HG03432 (cell line): ENCODE results near the gene ATP5F1B.
A peak's percentile ranks its signal among the peaks of the same experiment; 100 is the strongest.

Experiments
- ATAC-seq: cut with Tn5 transposase; IDR thresholded peaks from one replicate; pipeline ENCODE4 v1.9.1; 2021; ENCODE audit warnings: mild to moderate bottlenecking, moderate library complexity; ENCODE audit not compliant: unreplicated experiment

The ATP5F1B gene

GRCh38 chr12:56645717-56646446 is at the start of gene ATP5F1B:
Gene ATP5F1B (minus strand): TSS chr12:56645984. CDS start chr12:56645963, 21 bp downstream.
- peak; percentile 98 for ATAC-seq

- no peak for ATAC-seq
These were observed 48.4 kb upstream of the ATP5F1B start for GRCh38 chr12:56694161-56694560.

GRCh38 chr12:56688846-56689109 is 43.0 kb upstream of the ATP5F1B start:
- ATAC-seq, result no peak

- ATAC-seq, result peak; percentile 75
These were observed 42.5 kb upstream of the ATP5F1B start, which contains the start of gene PTGES3 for GRCh38 chr12:56688129-56688845. Gene PTGES3 (minus strand): TSS chr12:56688284. CDS start chr12:56687999, 285 bp downstream.

GRCh38 chr12:56687223-56688128 is 41.7 kb upstream of the ATP5F1B start:
- no peak for ATAC-seq

- ATAC-seq, result no peak
These were observed 39.1 kb upstream of the ATP5F1B start for GRCh38 chr12:56684745-56685359.

- no peak for ATAC-seq
These were observed 36.5 kb upstream of the ATP5F1B start for GRCh38 chr12:56682323-56682722.

GRCh38 chr12:56679883-56680575 is 34.2 kb upstream of the ATP5F1B start:
- ATAC-seq, result no peak

- ATAC-seq, result no peak
These were observed 33.1 kb upstream of the ATP5F1B start for GRCh38 chr12:56678852-56679251.

GRCh38 chr12:56677680-56678079 is 31.9 kb upstream of the ATP5F1B start:
- peak; percentile 76 for ATAC-seq

- ATAC-seq, result no peak
These were observed 31.2 kb upstream of the ATP5F1B start for GRCh38 chr12:56676851-56677580.

- ATAC-seq, result no peak
These were observed 25.8 kb upstream of the ATP5F1B start for GRCh38 chr12:56671608-56672007.

- no peak for ATAC-seq
These were observed 25.1 kb upstream of the ATP5F1B start for GRCh38 chr12:56670836-56671235.

- no peak for ATAC-seq
These were observed 22.3 kb upstream of the ATP5F1B start for GRCh38 chr12:56668197-56668457.

- ATAC-seq, result no peak
These were observed 16.3 kb upstream of the ATP5F1B start for GRCh38 chr12:56661979-56662638.

- no peak for ATAC-seq
These were observed 15.8 kb upstream of the ATP5F1B start for GRCh38 chr12:56661560-56661959.

- ATAC-seq, result no peak
These were observed 13.1 kb upstream of the ATP5F1B start for GRCh38 chr12:56658921-56659320.

GRCh38 chr12:56657416-56658379 is 11.9 kb upstream of the ATP5F1B start:
- peak; percentile 63 for ATAC-seq
